Measurements from ENCODE around the gene P3H3.
"Not testable (repeated sequence)": the region's sequence is repeated elsewhere in the genome, so short reads cannot be mapped to it uniquely, and the experiment has no call there.

The P3H3 gene

GRCh38 chr12:6843118-6843902 is 15.1 kb downstream of the P3H3 start:
- DNase-seq (ENCODE audit: low read depth, low spot score) = no peak

- DNase-seq (ENCODE audit: low read depth, low spot score) = no peak
Measured at GRCh38 chr12:6845395-6845794, 17.2 kb downstream of the P3H3 start.

GRCh38 chr12:6846316-6846869 is 18.2 kb downstream of the P3H3 start:
- DNase-seq (ENCODE audit: low read depth, low spot score) = no peak

DNA sequence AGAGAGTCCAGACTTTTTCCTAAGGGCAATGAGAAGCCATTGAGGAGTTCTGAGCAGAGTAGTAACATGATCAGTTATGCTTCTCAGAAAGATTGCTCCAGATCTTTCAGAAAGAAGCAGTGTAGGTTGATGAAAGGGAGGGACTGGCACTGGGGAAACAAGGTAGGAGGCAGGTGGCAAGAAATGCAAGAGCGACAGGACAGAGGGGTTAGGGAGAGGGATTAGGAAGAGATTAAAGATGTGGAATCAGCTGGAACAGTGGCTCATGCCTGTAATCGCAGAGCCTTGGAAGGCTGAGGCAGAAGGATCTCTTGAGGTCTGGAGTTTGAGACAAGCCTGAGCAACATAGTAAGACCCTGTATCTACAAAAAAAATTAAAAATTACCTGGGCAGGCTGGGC is 19.5 kb downstream of the P3H3 start:
- no peak for DNase-seq (ENCODE audit: low read depth, low spot score)

GRCh38 chr12:6849427-6849826 is 21.2 kb downstream of the P3H3 start:
- no peak for DNase-seq (ENCODE audit: low read depth, low spot score)

DNA sequence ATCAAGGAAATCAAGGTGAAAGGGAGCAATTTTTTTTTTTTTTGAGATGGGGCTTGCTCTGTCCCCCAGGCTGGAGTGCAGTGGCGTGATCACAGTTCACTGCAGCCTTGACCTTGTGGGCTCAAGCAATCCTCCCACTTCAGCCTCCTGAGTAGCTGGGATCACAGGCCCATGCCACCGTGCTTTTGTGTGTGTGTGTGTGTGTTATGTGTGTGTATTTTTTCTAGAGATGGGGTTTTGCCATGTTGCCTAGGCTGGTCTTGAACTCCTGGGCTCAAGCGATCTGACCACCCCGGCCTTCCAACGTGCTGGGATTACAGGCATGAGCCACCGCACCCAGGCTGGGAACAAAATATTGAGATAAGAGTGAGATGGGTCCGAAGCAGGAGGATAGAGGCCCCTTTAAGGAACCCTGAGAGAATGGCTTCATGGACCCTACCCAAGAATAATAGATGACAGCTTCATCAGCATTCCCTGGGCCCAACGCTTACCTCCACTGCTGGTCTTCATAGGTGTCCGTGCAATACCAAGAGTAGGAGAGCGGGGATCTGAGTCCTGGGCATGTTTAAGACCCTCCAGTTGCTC is 21.9 kb downstream of the P3H3 start:
- no peak for DNase-seq (ENCODE audit: low read depth, low spot score)

DNA sequence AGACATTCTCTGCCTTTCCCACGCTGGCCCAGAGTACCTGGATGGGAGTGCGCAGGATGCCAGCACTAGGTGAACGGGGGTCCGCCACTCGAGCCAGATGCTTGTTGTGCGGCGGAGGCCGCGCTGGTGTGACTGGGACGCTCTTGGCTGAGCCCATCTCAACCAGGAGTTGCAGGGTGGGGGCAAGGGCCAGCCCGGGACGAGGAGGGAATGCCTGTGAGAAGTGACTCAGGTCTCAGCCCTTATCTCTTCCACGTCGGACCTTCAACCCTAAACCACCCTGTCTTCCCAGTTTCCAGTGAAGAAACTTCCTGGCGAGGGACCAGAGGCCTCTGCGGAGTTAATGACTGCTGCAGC is 22.6 kb downstream of the P3H3 start:
- no peak for DNase-seq (ENCODE audit: low read depth, low spot score)

DNA sequence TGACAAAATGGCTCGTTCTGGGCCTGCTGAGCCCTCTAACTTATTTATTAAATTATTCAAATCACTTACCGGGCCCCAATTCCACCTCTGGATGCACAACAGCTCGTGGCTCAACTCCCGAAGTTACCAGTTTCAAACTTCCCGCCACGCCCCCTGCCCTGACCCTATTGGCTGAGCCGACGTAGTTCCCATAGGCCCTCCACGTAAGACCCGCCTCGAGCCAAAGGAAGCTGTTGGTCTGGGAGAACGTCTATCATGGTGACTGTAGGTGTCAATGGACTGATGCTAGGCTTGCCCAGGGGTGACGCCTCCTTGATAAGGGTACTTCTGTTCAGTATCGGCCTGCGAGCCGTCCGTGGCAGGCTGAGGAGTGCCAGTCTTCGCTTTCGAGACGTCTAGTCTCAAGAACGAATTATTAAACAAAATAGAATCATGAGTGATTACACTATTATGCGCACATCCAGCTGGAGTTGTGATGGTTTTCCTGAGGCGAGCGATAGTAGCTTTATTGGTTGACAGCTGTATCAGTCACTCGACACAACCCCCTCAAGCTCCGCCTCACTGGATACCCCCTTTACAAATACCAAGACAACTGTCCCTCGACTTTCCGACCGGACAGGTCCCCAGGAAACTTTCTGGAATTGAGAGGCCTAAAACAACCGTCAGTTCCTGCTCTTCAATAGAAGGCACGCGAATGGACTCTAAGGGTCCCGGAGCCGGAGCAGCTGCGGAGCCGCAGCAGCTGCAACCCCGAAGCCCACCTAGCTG is 23.1 kb downstream of the P3H3 start, which contains the start of gene CDCA3:
TSS of gene CDCA3 (minus strand) at position 134 of the 768 bp plus-strand sequence. CDS start 334 bp downstream, outside the sequence.
- DNase-seq (ENCODE audit: low read depth, low spot score) = peak; percentile 98

DNA sequence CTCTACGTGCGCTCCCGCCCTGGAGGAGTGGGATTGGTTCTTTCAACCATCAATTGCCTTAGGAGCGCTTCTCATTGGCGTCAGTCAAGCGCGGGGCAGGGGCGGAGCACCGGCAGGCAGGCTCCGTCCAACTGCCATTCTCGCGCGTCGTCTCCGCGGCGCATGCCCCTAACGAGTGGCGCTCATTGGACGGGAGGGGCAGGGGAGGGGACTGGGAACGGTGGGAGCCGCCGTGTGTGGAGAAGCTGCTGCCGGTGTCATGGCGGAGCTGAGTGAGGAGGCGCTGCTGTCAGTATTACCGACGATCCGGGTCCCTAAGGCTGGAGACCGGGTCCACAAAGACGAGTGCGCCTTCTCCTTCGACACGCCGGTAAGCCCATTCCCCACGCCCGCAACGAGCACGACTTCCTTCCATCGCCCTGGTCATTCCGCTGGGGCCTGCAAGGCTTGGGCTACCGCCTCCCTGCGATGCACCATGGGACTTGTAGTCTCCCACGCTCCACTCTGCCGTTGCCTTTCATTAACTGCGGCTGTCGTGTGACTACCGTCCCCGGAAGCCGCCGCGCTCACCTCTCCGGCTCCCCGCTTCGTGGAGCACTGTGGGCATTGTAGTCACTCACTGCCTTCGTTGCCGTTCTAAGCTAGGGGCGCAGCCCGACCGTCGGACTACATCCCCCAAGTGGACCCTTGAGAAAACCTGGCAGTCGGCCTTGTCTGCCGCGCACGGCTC is 23.9 kb downstream of the P3H3 start, which contains the start of gene USP5:
TSS of gene USP5 (plus strand) at position 230 of the 730 bp plus-strand sequence. CDS start at position 260, 30 bp downstream.
- DNase-seq (ENCODE audit: low read depth, low spot score) = peak; percentile 100

GRCh38 chr12:6852651-6853354 is 24.6 kb downstream of the P3H3 start:
- peak; percentile 83 for DNase-seq (ENCODE audit: low read depth, low spot score)

GRCh38 chr12:6853626-6854025 is 25.4 kb downstream of the P3H3 start:
- no peak for DNase-seq (ENCODE audit: low read depth, low spot score)

DNA sequence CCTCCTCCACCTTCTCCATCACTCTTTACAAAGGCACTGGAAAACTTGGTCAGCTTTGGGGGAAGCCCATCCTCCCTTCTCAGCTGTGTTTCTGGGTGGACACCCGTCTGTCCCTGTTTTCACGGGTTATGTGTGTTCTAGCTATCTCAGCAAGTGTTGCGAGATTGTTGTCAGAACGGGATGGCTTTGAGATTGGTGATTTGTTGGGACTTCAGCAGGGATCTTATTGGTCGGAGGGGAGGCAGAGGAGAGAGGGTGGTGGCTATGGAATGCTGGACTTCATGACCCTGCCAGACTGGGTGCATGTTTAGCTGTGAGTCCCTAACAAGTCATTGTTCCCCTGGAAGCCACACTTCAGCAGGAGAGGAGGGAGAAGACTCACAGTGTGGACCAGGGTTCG is 25.8 kb downstream of the P3H3 start:
- DNase-seq (ENCODE audit: low read depth, low spot score) = no peak

DNA sequence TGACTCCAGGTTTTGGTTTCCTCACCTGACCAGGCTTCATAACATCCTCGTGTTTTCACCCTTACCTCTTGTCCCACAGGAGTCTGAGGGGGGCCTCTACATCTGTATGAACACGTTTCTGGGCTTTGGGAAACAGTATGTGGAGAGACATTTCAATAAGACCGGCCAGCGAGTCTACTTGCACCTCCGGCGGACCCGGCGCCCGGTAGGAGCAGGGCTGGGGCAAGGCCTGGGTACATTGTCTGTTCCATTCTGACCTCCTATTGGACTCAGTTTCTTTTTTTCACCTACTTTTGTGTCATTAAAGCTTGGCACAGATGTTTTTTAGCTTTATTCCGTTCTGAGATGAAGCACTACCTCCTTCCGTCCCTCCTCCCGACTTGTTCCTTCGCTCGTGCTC is 27.1 kb downstream of the P3H3 start:
- no peak for DNase-seq (ENCODE audit: low read depth, low spot score)

GRCh38 chr12:6858799-6859198 is 30.6 kb downstream of the P3H3 start:
- DNase-seq (ENCODE audit: low read depth, low spot score) = no peak

GRCh38 chr12:6860116-6860515 is 31.9 kb downstream of the P3H3 start:
- no peak for DNase-seq (ENCODE audit: low read depth, low spot score)

GRCh38 chr12:6860942-6861341 is 32.7 kb downstream of the P3H3 start:
- DNase-seq (ENCODE audit: low read depth, low spot score) = no peak

- DNase-seq (ENCODE audit: low read depth, low spot score) = no peak
Measured at GRCh38 chr12:6861391-6861790, 33.2 kb downstream of the P3H3 start.

- no peak for DNase-seq (ENCODE audit: low read depth, low spot score)
Measured at GRCh38 chr12:6863033-6863432, 34.8 kb downstream of the P3H3 start.

DNA sequence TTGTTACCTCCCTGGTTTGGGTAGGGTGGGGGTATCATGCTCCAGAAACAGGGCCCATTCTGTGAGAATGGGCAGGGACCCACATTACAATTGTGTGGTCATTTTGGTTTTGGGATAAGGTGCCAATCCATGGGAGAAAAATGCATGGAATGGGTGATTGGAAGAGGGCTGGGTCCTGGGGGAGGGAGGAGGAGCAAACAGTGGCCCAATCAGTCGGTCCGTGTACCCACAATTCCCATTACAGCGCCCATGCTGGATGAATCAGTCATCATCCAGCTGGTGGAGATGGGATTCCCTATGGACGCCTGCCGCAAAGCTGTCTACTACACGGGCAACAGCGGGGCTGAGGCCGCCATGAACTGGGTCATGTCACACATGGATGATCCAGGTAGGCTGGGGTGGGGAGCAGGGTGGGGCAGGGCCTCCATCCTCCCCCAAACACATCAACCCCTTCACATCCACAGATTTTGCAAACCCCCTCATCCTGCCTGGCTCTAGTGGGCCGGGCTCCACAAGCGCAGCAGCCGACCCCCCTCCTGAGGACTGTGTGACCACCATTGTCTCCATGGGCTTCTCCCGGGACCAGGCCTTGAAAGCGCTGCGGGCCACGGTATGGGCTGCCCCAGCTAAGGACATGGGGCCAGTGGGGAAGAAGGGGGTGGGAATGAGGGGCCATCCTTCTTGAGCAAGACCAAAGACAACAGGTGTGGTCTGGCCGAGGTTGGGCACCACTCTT is 35.5 kb downstream of the P3H3 start:
- peak; percentile 55 for DNase-seq (ENCODE audit: low read depth, low spot score)

DNA sequence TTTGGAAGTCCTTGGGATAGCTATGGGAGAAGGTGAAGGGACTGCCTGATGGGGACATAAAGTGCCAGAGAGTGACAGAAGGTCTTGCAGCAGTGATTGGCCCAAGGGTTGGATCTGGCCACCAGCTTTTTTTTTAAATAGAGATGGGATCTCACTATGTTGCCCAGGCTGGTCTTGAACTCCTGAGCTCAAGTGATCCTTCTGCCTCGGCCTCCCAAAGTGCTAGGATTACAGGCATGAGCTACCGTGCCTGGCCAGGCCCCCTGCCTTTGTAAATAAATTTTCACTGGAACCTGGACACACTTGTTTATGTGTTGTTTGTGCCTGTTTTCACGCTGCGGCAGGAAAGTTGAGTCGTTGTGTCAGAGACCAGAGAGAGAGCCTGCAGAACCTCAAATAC is 37.1 kb downstream of the P3H3 start:
- not testable (repeated sequence) for DNase-seq (ENCODE audit: low read depth, low spot score)

All from astrocyte of the hippocampus (primary cell).